Measurements from ENCODE around the gene PAX7. TPM values are rescaled to one million over a fixed set of nuclear protein-coding genes. Genes with fewer than 3 reads are reported as not detected.

PAX7 gene
- total RNA-seq, 5 donors from 2014 or later (not counting 1 experiment from before 2014, with no cell fraction given) = not detected

DNA sequence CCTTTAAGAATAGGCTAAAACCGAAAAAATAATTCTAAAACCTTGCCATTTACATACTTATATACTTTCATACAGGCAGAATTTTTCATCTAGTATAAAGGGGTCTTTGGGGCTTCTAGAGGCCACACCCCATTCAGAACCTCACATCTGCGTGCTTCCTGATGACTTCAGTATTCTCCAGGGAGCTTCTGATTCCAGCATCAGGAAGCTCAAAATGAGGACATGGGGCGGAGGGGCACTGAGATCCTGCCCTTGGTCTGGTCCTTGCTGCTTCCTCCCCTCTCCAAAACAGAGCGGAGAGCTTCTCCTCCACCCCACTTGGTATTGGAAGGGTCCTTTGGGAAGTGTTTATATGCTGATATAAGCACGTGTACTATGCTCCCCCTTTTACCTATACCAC lies 13.8 kb downstream of the PAX7 start:
- Histone ChIP-seq H3K27ac (ENCODE audit: low read length) (no peak overlapping the region), H3K4me3 (ENCODE audit: control insufficient read depth in 1 of 2, extremely low read depth in 1 of 2, low read length in 1 of 2) (peak overlapping the region in 1 of 2 donors; percentile 5), H3K27me3 (replicated peaks in 1 of 2; ENCODE audit: control insufficient read depth in 2 of 2, extremely low read depth in 1 of 2, insufficient read depth in 2 of 2, low read length in 1 of 2) (peaks cover 17 to 94% of the 10 kb centered on the region in 2 experiments), H3K4me1 (ENCODE audit: control insufficient read depth in 1 of 2, extremely low read depth in 1 of 2, insufficient read depth in 2 of 2, low read length in 2 of 2) (peaks cover 40 to 62% of the 10 kb centered on the region in 2 experiments), H3K9me3 (no peaks in the 10 kb centered on the region), H3K36me3 (ENCODE audit: control insufficient read depth in 2 of 2, extremely low read depth in 1 of 2, insufficient read depth in 1 of 2, low read length in 1 of 2) (no peaks in the 10 kb centered on the region)
- no peak for DNase-seq
- H3K9me3 Mint-ChIP-seq = no peaks in the 10 kb centered on the region
- peak overlapping the region in 2 of 3 donors; percentile 8 to 79 for H3K4me3 Mint-ChIP-seq
- ATAC-seq (replicated peaks in 1 of 4) = no peak
- peaks cover 61 to 82% of the 10 kb centered on the region in 2 donors for H3K27me3 Mint-ChIP-seq
- H3K36me3 Mint-ChIP-seq = no peaks in the 10 kb centered on the region
- CTCF ChIA-PET = no interaction called here
- no CpG with 5 or more reads among the region's 5 CpGs for WGBS (ENCODE audit: insufficient coverage)
- no peak overlapping the region for H3K27ac Mint-ChIP-seq
- POLR2A ChIA-PET = no interaction called here
- peaks cover 50 to 67% (median 57%) of the 10 kb centered on the region in 3 donors for H3K4me1 Mint-ChIP-seq

- H3K36me3 Mint-ChIP-seq = no peaks in the 10 kb centered on the region
- Histone ChIP-seq H3K36me3 (ENCODE audit: control insufficient read depth in 2 of 2, extremely low read depth in 1 of 2, insufficient read depth in 1 of 2, low read length in 1 of 2) (no peaks in the 10 kb centered on the region), H3K4me1 (ENCODE audit: control insufficient read depth in 1 of 2, extremely low read depth in 1 of 2, insufficient read depth in 2 of 2, low read length in 2 of 2) (peaks cover 40 to 59% of the 10 kb centered on the region in 2 experiments), H3K4me3 (ENCODE audit: control insufficient read depth in 1 of 2, extremely low read depth in 1 of 2, low read length in 1 of 2) (peak overlapping the region in 1 of 2 donors; percentile 65), H3K9me3 (no peaks in the 10 kb centered on the region), H3K27ac (ENCODE audit: low read length) (no peak overlapping the region), H3K27me3 (replicated peaks in 1 of 2; ENCODE audit: control insufficient read depth in 2 of 2, extremely low read depth in 1 of 2, insufficient read depth in 2 of 2, low read length in 1 of 2) (peaks cover 15 to 93% of the 10 kb centered on the region in 2 experiments)
- peaks cover 45 to 64% (median 51%) of the 10 kb centered on the region in 3 donors for H3K4me1 Mint-ChIP-seq
- 3% methylated on average over 31 of the region's 46 CpGs for WGBS (ENCODE audit: insufficient coverage)
- no peaks in the 10 kb centered on the region for H3K9me3 Mint-ChIP-seq
- H3K27ac Mint-ChIP-seq = peak overlapping the region in 1 of 2 donors; percentile 9
- H3K4me3 Mint-ChIP-seq = peak overlapping the region in 2 of 3 donors; percentile 43 to 79
- peak in 10 of 35 experiments; percentile 11 to 40 (median 20) for DNase-seq
- H3K27me3 Mint-ChIP-seq = peaks cover 53 to 82% of the 10 kb centered on the region in 2 donors
- CTCF ChIA-PET = no interaction called here
- ATAC-seq (replicated peaks in 1 of 4) = peak in 2 of 4 experiments; percentile 29 to 59
- POLR2A ChIA-PET = no interaction called here
These were observed 14.5 kb downstream of the PAX7 start for GRCh38 chr1:18644973-18645746.

GRCh38 chr1:18645747-18646090 lies 15.1 kb downstream of the PAX7 start:
- H3K4me1 ChIP-seq (ENCODE audit: control insufficient read depth in 1 of 2, extremely low read depth in 1 of 2, insufficient read depth in 2 of 2, low read length in 2 of 2) = peaks cover 41 to 60% of the 10 kb centered on the region in 2 experiments
- ATAC-seq (replicated peaks in 1 of 4) (no peak), DNase-seq (no peak)
- 0% methylated on average over 2 of the region's 10 CpGs for WGBS (ENCODE audit: insufficient coverage)
- peaks cover 11 to 94% of the 10 kb centered on the region in 2 experiments for H3K27me3 ChIP-seq (replicated peaks in 1 of 2; ENCODE audit: control insufficient read depth in 2 of 2, extremely low read depth in 1 of 2, insufficient read depth in 2 of 2, low read length in 1 of 2)
- no peaks in the 10 kb centered on the region for H3K9me3 ChIP-seq
- peak overlapping the region in 1 of 2 donors; percentile 65 for H3K4me3 ChIP-seq (ENCODE audit: control insufficient read depth in 1 of 2, extremely low read depth in 1 of 2, low read length in 1 of 2)
- ChIA-PET POLR2A (no interaction called here), CTCF (no interaction called here)
- peaks cover 48 to 81% of the 10 kb centered on the region in 2 donors for H3K27me3 Mint-ChIP-seq
- H3K9me3 Mint-ChIP-seq = no peaks in the 10 kb centered on the region
- peaks cover 45 to 64% (median 51%) of the 10 kb centered on the region in 3 donors for H3K4me1 Mint-ChIP-seq
- no peaks in the 10 kb centered on the region for H3K36me3 Mint-ChIP-seq
- H3K27ac ChIP-seq (ENCODE audit: low read length) = no peak overlapping the region
- peak overlapping the region in 1 of 2 donors; percentile 72 for H3K27ac Mint-ChIP-seq
- no peaks in the 10 kb centered on the region for H3K36me3 ChIP-seq (ENCODE audit: control insufficient read depth in 2 of 2, extremely low read depth in 1 of 2, insufficient read depth in 1 of 2, low read length in 1 of 2)
- peak overlapping the region in 1 of 3 donors; percentile 79 for H3K4me3 Mint-ChIP-seq

- H3K27me3 Mint-ChIP-seq = peaks cover 43 to 79% of the 10 kb centered on the region in 2 donors
- no peaks in the 10 kb centered on the region for H3K9me3 Mint-ChIP-seq
- H3K4me1 Mint-ChIP-seq = peaks cover 44 to 64% (median 51%) of the 10 kb centered on the region in 3 donors
- CTCF ChIA-PET = no interaction called here
- ATAC-seq (replicated peaks in 1 of 4) (no peak), DNase-seq (no peak)
- H3K27ac Mint-ChIP-seq = peak overlapping the region in 1 of 2 donors; percentile 72
- POLR2A ChIA-PET = no interaction called here
- Histone ChIP-seq H3K27me3 (replicated peaks in 1 of 2; ENCODE audit: control insufficient read depth in 2 of 2, extremely low read depth in 1 of 2, insufficient read depth in 2 of 2, low read length in 1 of 2) (peaks cover 8 to 91% of the 10 kb centered on the region in 2 experiments), H3K36me3 (ENCODE audit: control insufficient read depth in 2 of 2, extremely low read depth in 1 of 2, insufficient read depth in 1 of 2, low read length in 1 of 2) (no peaks in the 10 kb centered on the region), H3K4me1 (ENCODE audit: control insufficient read depth in 1 of 2, extremely low read depth in 1 of 2, insufficient read depth in 2 of 2, low read length in 2 of 2) (peaks cover 46 to 57% of the 10 kb centered on the region in 2 experiments), H3K27ac (ENCODE audit: low read length) (no peak overlapping the region), H3K9me3 (no peaks in the 10 kb centered on the region), H3K4me3 (ENCODE audit: control insufficient read depth in 1 of 2, extremely low read depth in 1 of 2, low read length in 1 of 2) (peak overlapping the region in 1 of 2 donors; percentile 65)
- H3K36me3 Mint-ChIP-seq = no peaks in the 10 kb centered on the region
- peak overlapping the region in 1 of 3 donors; percentile 79 for H3K4me3 Mint-ChIP-seq
- 1% methylated on average over 13 of the region's 35 CpGs for WGBS (ENCODE audit: insufficient coverage)
These were observed 15.6 kb downstream of the PAX7 start for GRCh38 chr1:18646091-18646785.

- no peak for ATAC-seq (replicated peaks in 1 of 4)
- Histone ChIP-seq H3K27ac (ENCODE audit: low read length) (no peak overlapping the region), H3K4me3 (ENCODE audit: control insufficient read depth in 1 of 2, extremely low read depth in 1 of 2, low read length in 1 of 2) (peak overlapping the region in 1 of 2 donors; percentile 55), H3K4me1 (ENCODE audit: control insufficient read depth in 1 of 2, extremely low read depth in 1 of 2, insufficient read depth in 2 of 2, low read length in 2 of 2) (peaks cover 50 to 58% of the 10 kb centered on the region in 2 experiments), H3K27me3 (replicated peaks in 1 of 2; ENCODE audit: control insufficient read depth in 2 of 2, extremely low read depth in 1 of 2, insufficient read depth in 2 of 2, low read length in 1 of 2) (peaks cover 8 to 85% of the 10 kb centered on the region in 2 experiments), H3K36me3 (ENCODE audit: control insufficient read depth in 2 of 2, extremely low read depth in 1 of 2, insufficient read depth in 1 of 2, low read length in 1 of 2) (no peaks in the 10 kb centered on the region), H3K9me3 (no peaks in the 10 kb centered on the region)
- Mint-ChIP-seq H3K27ac (no peak overlapping the region), H3K27me3 (peaks cover 38 to 75% of the 10 kb centered on the region in 2 donors), H3K36me3 (no peaks in the 10 kb centered on the region), H3K4me3 (peak overlapping the region in 1 of 3 donors; percentile 79), H3K4me1 (peaks cover 44 to 64% (median 53%) of the 10 kb centered on the region in 3 donors), H3K9me3 (no peaks in the 10 kb centered on the region)
- DNase-seq = no peak
- CTCF ChIA-PET = no interaction called here
- POLR2A ChIA-PET = no interaction called here
- WGBS (ENCODE audit: insufficient coverage) = 4% methylated on average over 21 of the region's 48 CpGs
These were observed 16.3 kb downstream of the PAX7 start for GRCh38 chr1:18646786-18647410.

GRCh38 chr1:18647681-18648214 lies 17.1 kb downstream of the PAX7 start:
- H3K9me3 Mint-ChIP-seq = no peaks in the 10 kb centered on the region
- no peaks in the 10 kb centered on the region for H3K36me3 ChIP-seq (ENCODE audit: control insufficient read depth in 2 of 2, extremely low read depth in 1 of 2, insufficient read depth in 1 of 2, low read length in 1 of 2)
- H3K4me3 Mint-ChIP-seq = peak overlapping the region in 1 of 3 donors; percentile 79
- DNase-seq (no peak), ATAC-seq (replicated peaks in 1 of 4) (no peak)
- ChIA-PET POLR2A (no interaction called here), CTCF (no interaction called here)
- WGBS (ENCODE audit: insufficient coverage) = 67% methylated on average over 1 of the region's 3 CpGs
- peaks cover 32 to 76% of the 10 kb centered on the region in 2 donors for H3K27me3 Mint-ChIP-seq
- no peak overlapping the region for H3K27ac Mint-ChIP-seq
- H3K4me1 ChIP-seq (ENCODE audit: control insufficient read depth in 1 of 2, extremely low read depth in 1 of 2, insufficient read depth in 2 of 2, low read length in 2 of 2) = peaks cover 59 to 67% of the 10 kb centered on the region in 2 experiments
- H3K27me3 ChIP-seq (replicated peaks in 1 of 2; ENCODE audit: control insufficient read depth in 2 of 2, extremely low read depth in 1 of 2, insufficient read depth in 2 of 2, low read length in 1 of 2) = peaks cover 4 to 85% of the 10 kb centered on the region in 2 experiments
- H3K4me3 ChIP-seq (ENCODE audit: control insufficient read depth in 1 of 2, extremely low read depth in 1 of 2, low read length in 1 of 2) = no peak overlapping the region
- no peak overlapping the region for H3K27ac ChIP-seq (ENCODE audit: low read length)
- no peaks in the 10 kb centered on the region for H3K36me3 Mint-ChIP-seq
- no peaks in the 10 kb centered on the region for H3K9me3 ChIP-seq
- H3K4me1 Mint-ChIP-seq = peaks cover 52 to 68% (median 58%) of the 10 kb centered on the region in 3 donors

Data from T-cell (primary cell).